HT1080 (cell line): ENCODE results near the gene FUS. TPM values are rescaled to one million over a fixed set of nuclear protein-coding genes. Genes with fewer than 3 reads are reported as not detected.

Experiments used
- DNase-seq: peaks from one replicate; pipeline ENCODE4 v3.0.0-alpha.2; 2015; ENCODE audit warnings: low read depth
- total RNA-seq: library from RNA; depleted of rRNA; stranded (reverse); fragments of >200 nt; shearing (Covaris generic); gene quantifications from 2 replicates; pipeline ENCODE4 v1.2.3, GENCODE V29; 2014

The FUS gene
- total RNA-seq, 1 experiment from 2014 or later, result 34.0 TPM

GRCh38 chr16:31201582-31202413 lies 21.9 kb downstream of the FUS start:
- DNase-seq, result no peak

GRCh38 chr16:31202414-31203375 lies 22.8 kb downstream of the FUS start, which contains the start of gene PYCARD:
Gene PYCARD, minus strand, starts transcription at chr16:31202760. Its CDS starts 70 bp downstream, at chr16:31202690.
- DNase-seq, result no peak

GRCh38 chr16:31204871-31205666 lies 25.1 kb downstream of the FUS start:
- no peak for DNase-seq

GRCh38 chr16:31206776-31207175 lies 26.8 kb downstream of the FUS start:
- no peak for DNase-seq

GRCh38 chr16:31213342-31213741 lies 33.4 kb downstream of the FUS start:
- DNase-seq, result no peak

- no peak for DNase-seq
These were observed 34.2 kb downstream of the FUS start, which contains the start of gene TRIM72 for GRCh38 chr16:31213877-31214707. Gene TRIM72, plus strand, starts transcription at chr16:31214119. Its CDS starts 620 bp downstream, at chr16:31214739.

- DNase-seq, result no peak
These were observed 34.9 kb downstream of the FUS start for GRCh38 chr16:31214708-31215286.

- DNase-seq, result no peak
These were observed 35.6 kb downstream of the FUS start for GRCh38 chr16:31215287-31216162.

GRCh38 chr16:31216422-31217135 lies 36.6 kb downstream of the FUS start, which contains the start of gene PYDC1:
Gene PYDC1, minus strand, starts transcription at chr16:31217135. Its CDS starts 107 bp downstream, at chr16:31217028.
- no peak for DNase-seq

GRCh38 chr16:31217136-31217530 lies 37.2 kb downstream of the FUS start:
- no peak for DNase-seq

GRCh38 chr16:31219154-31219741 lies 39.3 kb downstream of the FUS start:
- no peak for DNase-seq

GRCh38 chr16:31221357-31222160 lies 41.6 kb downstream of the FUS start:
- peak; percentile 45 for DNase-seq

- no peak for DNase-seq
These were observed 43.1 kb downstream of the FUS start for GRCh38 chr16:31223044-31223443.

- no peak for DNase-seq
These were observed 44.4 kb downstream of the FUS start for GRCh38 chr16:31224092-31224955.

- DNase-seq, result no peak
These were observed 45.3 kb downstream of the FUS start for GRCh38 chr16:31225193-31225592.

GRCh38 chr16:31228206-31228605 lies 48.3 kb downstream of the FUS start:
- no peak for DNase-seq
